ENCODE results near the gene UNK.

DNA sequence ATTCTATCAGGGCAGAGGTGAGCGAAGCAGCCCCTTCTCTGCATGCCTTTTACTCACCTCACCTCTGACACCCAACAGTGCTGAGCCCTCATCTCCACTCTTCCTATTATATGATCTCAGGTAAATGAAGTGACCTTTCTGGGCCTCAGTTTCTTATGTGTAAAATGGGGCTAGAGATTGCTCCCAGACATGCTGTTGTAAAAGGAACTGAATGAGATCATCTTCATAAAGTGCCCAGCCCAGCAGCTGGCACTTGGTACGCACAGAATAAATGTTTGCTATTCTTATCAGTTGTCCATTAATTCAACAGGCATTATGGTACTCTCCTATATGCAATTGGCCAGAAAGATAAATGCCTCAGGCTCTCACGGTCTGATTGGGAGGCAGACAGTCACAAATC lies 15.1 kb upstream of the UNK start:
- no peak for TF ChIP-seq EZH2 (IDR thresholded peaks at IDR 0.05; ENCODE audit: insufficient read depth, poor library complexity, severe bottlenecking)
- no peak for TF ChIP-seq EZH2phosphoT487 (IDR thresholded peaks at IDR 0.05; ENCODE audit: insufficient read depth, low read depth)
